Right lobe of liver (tissue), 4 donors: ENCODE data around the gene INSM2.

Experiments used
- POLR2A ChIP-seq: fragments of 450-650 bp; IDR thresholded peaks from one replicate; pipeline ENCODE4 v1.6.1; 2017; ENCODE audit warnings: antibody characterized with exemption, mild to moderate bottlenecking
- TF ChIP-seq, protein P1 (sequence below), 4 donors: fragments of 200-600 bp in 3 of 4; fragments of 450-650 bp in 1 of 4; IDR thresholded peaks; one replicate each; pipeline versions ENCODE4 v1.5.1 to v1.8.0; 2016 to 2022; ENCODE audit warnings: antibody characterized with exemption in 4 of 4, mild to moderate bottlenecking in 2 of 4
- donor health status: DM: no; HTN: no; CAD: no.
- donor health status: DM: no; HTN: no; CAD: no.
- donor health status: DM: no; HTN: yes; CAD: no.

DNA sequence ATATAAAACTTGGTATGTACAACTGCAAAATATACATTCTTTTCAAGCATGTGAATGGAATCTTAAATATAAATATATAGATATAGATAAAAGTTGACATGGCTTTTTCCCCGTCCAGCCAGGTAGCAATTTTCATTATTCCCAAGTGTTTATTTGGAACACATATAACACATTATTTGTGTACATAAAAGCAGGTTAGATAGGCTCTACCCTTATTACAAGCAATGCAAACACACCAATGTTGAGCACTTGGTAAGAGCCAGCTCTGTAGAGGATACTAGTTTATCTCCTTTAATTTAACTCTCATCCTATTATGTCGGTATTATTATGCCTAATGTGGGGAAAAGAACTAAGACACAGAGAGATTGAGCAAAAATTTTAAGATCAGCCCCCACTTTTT lies 7.0 kb upstream of the INSM2 start:
- TF ChIP-seq, protein P1, sequence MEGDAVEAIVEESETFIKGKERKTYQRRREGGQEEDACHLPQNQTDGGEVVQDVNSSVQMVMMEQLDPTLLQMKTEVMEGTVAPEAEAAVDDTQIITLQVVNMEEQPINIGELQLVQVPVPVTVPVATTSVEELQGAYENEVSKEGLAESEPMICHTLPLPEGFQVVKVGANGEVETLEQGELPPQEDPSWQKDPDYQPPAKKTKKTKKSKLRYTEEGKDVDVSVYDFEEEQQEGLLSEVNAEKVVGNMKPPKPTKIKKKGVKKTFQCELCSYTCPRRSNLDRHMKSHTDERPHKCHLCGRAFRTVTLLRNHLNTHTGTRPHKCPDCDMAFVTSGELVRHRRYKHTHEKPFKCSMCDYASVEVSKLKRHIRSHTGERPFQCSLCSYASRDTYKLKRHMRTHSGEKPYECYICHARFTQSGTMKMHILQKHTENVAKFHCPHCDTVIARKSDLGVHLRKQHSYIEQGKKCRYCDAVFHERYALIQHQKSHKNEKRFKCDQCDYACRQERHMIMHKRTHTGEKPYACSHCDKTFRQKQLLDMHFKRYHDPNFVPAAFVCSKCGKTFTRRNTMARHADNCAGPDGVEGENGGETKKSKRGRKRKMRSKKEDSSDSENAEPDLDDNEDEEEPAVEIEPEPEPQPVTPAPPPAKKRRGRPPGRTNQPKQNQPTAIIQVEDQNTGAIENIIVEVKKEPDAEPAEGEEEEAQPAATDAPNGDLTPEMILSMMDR (IDR thresholded peaks at IDR 0.05) = no peak
- no peak for TF ChIP-seq POLR2A
